Astrocyte (in vitro differentiated cells and primary cell): ENCODE measurements around the gene MRPL4.

Source experiments
- EZH2 ChIP-seq: IDR thresholded peaks from 2 replicates; pipeline ENCODE4 v1.6.1; 2012; ENCODE audit warnings: mild to moderate bottlenecking, low read length, inconsistent platforms; ENCODE audit not compliant: insufficient read depth
- TF ChIP-seq, protein P1 (sequence below): IDR thresholded peaks from 2 replicates; pipeline ENCODE4 v1.5.1; 2011; ENCODE audit warnings: low read depth, mild to moderate bottlenecking, inconsistent platforms, low read length, moderate library complexity; ENCODE audit not compliant: insufficient read depth

- TF ChIP-seq, protein P1, sequence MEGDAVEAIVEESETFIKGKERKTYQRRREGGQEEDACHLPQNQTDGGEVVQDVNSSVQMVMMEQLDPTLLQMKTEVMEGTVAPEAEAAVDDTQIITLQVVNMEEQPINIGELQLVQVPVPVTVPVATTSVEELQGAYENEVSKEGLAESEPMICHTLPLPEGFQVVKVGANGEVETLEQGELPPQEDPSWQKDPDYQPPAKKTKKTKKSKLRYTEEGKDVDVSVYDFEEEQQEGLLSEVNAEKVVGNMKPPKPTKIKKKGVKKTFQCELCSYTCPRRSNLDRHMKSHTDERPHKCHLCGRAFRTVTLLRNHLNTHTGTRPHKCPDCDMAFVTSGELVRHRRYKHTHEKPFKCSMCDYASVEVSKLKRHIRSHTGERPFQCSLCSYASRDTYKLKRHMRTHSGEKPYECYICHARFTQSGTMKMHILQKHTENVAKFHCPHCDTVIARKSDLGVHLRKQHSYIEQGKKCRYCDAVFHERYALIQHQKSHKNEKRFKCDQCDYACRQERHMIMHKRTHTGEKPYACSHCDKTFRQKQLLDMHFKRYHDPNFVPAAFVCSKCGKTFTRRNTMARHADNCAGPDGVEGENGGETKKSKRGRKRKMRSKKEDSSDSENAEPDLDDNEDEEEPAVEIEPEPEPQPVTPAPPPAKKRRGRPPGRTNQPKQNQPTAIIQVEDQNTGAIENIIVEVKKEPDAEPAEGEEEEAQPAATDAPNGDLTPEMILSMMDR: no peak
- TF ChIP-seq EZH2: no peak
Measured at GRCh38 chr19:10284960-10285278, 32.9 kb downstream of the MRPL4 start.
